ENCODE data around the gene FIBCD1. TPM values are rescaled to one million over a fixed set of nuclear protein-coding genes. Genes with fewer than 3 reads are reported as not detected.

The FIBCD1 gene
- total and polyA plus RNA-seq, 9 of the 15 experiments (the other 6 are each of a cell fraction or from before 2014, with no cell fraction given): 0.53 to 1.2 (median 0.95) TPM; not detected in 4

- no peak for TF ChIP-seq ATF3 (IDR thresholded peaks at IDR 0.05)
- TF ChIP-seq ATF3 (CRISPR knock-in tag; conservative IDR thresholded peaks at IDR 0.05): peak; percentile 59; the same call in 1 of the 2 replicates
- TF ChIP-seq CBFA2T2 (conservative IDR thresholded peaks at IDR 0.05): no peak
- no peak for TF ChIP-seq GATA2 (CRISPR knock-in tag; IDR thresholded peaks at IDR 0.05)
Measured at GRCh38 chr9:130979591-130980385, 40.7 kb upstream of the FIBCD1 start (continued).

- no TSS peak for BruUV-seq (replicated peaks)
- peak in 3 of 4 experiments; percentile 46 to 67 (median 64) for DNase-seq (ENCODE audit: extremely low read depth in 1 of 4, low spot score in 3 of 4)
- in situ Hi-C loops (cut with MboI): loop anchor here (25.0 kb wide), 1 partner anchor 266 kb away; no protein-coding TSS in a partner anchor
- ATAC-seq: peak; percentile 2
- Histone ChIP-seq H3K4me1 (replicated peaks in 1 of 2; ENCODE audit: control insufficient read depth in 2 of 2, insufficient read depth in 2 of 2, low read length in 2 of 2) (peaks cover 0 to 23% of the 10 kb centered on the region in 2 experiments; a peak in 1 of 5 replicates), H3K9me1 (ENCODE audit: control insufficient read depth, insufficient read depth, low read length) (peaks cover 11% of the 10 kb centered on the region), H3K79me2 (ENCODE audit: control insufficient read depth, insufficient read depth, low read length) (no peaks in the 10 kb centered on the region), H3K9me3 (replicated peaks; ENCODE audit: control insufficient read depth, insufficient read depth, low read depth, low read length) (no peaks in the 10 kb centered on the region), H3K27ac (ENCODE audit: extremely low read depth, low read depth, low read length) (no peak overlapping the region), H3K27me3 (ENCODE audit: control insufficient read depth in 2 of 2, insufficient read depth in 2 of 2, low read length in 2 of 2) (peaks cover 85 to 97% of the 10 kb centered on the region in 2 experiments), H3K4me2 (ENCODE audit: insufficient read depth, low read length) (no peak overlapping the region), H3K36me3 (ENCODE audit: control insufficient read depth, insufficient read depth, low read length) (no peaks in the 10 kb centered on the region), H3K4me3 (no peak overlapping the region), H4K20me1 (replicated peaks; ENCODE audit: control insufficient read depth, insufficient read depth, low read length) (peaks cover 81% of the 10 kb centered on the region), H3K9ac (ENCODE audit: insufficient read depth in 1 of 2, low read depth in 2 of 2, low read length in 2 of 2) (0 out of 4 replicates have a peak overlapping the region, but pooled peaks of 1 of the 2 experiments have one; percentile 2), H2AFZ (ENCODE audit: low read depth, low read length) (no peak overlapping the region)
- CTCF ChIA-PET (ENCODE audit: low intra/inter-chr PET ratio): no interaction called here
- 2% methylated on average over 16 of the region's 16 CpGs for WGBS (ENCODE audit: insufficient coverage, low coverage, missing lambda C conversion rate)
- TF ChIP-seq HMGXB4 (CRISPR knock-in tag; IDR thresholded peaks at IDR 0.05) (peak; percentile 9; the same call in 1 of the 2 replicates), ZNF134 (CRISPR knock-in tag; conservative IDR thresholded peaks at IDR 0.05) (no peak), FOSL1 (tag; conservative IDR thresholded peaks at IDR 0.05) (no peak), HOXB6 (CRISPR knock-in tag; IDR thresholded peaks at IDR 0.05; ENCODE audit: borderline replicate concordance) (no peak)
- POLR2A ChIA-PET: interaction anchor here (0.6 to 2.2 kb wide), 13 partner anchors 9 to 92 kb away, joined by 3 to 17 read pairs (median 3); no protein-coding TSS in a partner anchor
- FAIRE-seq: no peak
- intact Hi-C loops (cut with micrococcal nuclease): no loop called here
Measured at GRCh38 chr9:130977811-130978221, 38.8 kb upstream of the FIBCD1 start.

Measured in K562 (cell line).